Measurements from ENCODE around the gene SNX25.
"Not testable (repeated sequence)": the region's sequence is repeated elsewhere in the genome, so short reads cannot be mapped to it uniquely, and the experiment has no call there.

DNA sequence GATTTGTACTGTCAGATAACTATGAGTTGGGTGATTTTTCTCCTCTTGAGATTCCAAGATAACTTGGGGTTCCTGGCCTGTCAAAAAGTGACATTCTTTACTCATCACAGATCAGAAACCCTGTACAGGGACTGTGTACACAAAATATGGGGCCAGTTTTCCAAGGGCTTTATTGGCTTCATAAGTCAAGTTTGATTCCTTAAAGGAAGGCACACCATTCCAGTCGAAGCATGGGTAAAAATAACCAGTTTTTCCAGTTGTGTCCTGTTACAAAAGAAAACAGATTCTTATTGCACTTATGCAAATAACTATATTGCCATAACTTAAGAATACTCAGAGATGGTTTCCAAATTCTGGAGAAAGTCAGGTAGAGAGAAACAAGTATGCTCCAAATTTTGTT lies 116.3 kb downstream of the SNX25 start:
- TF ChIP-seq POLR2A (IDR thresholded peaks at IDR 0.05); POLR2AphosphoS5 (IDR thresholded peaks at IDR 0.05; ENCODE audit: insufficient read depth in 1 of 2, low read depth in 1 of 2): not testable (repeated sequence)
- TF ChIP-seq, protein P1, sequence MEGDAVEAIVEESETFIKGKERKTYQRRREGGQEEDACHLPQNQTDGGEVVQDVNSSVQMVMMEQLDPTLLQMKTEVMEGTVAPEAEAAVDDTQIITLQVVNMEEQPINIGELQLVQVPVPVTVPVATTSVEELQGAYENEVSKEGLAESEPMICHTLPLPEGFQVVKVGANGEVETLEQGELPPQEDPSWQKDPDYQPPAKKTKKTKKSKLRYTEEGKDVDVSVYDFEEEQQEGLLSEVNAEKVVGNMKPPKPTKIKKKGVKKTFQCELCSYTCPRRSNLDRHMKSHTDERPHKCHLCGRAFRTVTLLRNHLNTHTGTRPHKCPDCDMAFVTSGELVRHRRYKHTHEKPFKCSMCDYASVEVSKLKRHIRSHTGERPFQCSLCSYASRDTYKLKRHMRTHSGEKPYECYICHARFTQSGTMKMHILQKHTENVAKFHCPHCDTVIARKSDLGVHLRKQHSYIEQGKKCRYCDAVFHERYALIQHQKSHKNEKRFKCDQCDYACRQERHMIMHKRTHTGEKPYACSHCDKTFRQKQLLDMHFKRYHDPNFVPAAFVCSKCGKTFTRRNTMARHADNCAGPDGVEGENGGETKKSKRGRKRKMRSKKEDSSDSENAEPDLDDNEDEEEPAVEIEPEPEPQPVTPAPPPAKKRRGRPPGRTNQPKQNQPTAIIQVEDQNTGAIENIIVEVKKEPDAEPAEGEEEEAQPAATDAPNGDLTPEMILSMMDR (IDR thresholded peaks at IDR 0.05) = not testable (repeated sequence)

Data from vagina (tissue), 2 donors.